ELF-1 (cell line): Measurements from ENCODE around the gene THSD4.

ENCODE experiments used
- DNase-seq: peaks from one replicate; pipeline ENCODE4 v3.0.0-alpha.2; 2016; ENCODE audit warnings: low read depth, low spot score

THSD4 gene

DNA sequence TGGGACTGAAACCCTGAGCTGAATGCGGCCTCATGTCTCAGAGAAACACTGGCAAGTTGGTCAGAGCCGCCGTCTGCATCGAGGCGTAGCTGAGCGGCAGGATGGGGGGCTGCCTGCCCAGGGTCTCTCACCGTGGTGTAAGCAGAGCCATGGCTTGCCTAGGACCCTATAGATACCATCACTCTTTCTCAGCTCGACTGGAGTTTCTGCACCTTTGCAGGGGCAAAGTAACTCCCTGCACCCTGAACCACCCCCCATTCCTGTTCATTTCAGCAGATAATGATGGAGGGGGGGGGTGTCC, 666.6 kb downstream of the THSD4 start:
- no peak for DNase-seq

GRCh38 chr15:71782422-71783165, 667.3 kb downstream of the THSD4 start:
- no peak for DNase-seq

GRCh38 chr15:71784719-71785118, 669.4 kb downstream of the THSD4 start:
- no peak for DNase-seq

GRCh38 chr15:71785996-71786395, 670.7 kb downstream of the THSD4 start:
- no peak for DNase-seq

DNA sequence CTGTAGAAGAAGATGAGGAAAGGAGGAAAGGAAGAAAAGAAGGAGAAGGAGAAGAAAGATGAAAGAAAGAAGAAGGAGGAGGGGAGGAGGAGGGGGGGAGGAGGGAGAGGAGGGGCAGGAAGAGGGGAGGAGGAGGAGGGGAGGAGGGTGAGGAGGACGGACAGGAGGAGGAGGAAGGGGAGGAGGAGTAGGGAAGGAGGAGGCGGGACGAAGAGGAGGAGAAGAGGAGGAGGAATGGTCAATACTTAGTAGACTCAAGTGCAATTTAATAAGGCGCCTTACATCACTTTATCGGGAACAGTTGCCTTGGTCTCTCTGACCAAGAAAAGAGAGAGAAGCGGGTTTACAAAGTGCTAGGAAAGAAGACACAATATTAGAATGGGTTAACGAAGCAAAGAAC, 671.4 kb downstream of the THSD4 start:
- DNase-seq: no peak

- no peak for DNase-seq
Observed at GRCh38 chr15:71788646-71789579, 673.6 kb downstream of the THSD4 start.

DNA sequence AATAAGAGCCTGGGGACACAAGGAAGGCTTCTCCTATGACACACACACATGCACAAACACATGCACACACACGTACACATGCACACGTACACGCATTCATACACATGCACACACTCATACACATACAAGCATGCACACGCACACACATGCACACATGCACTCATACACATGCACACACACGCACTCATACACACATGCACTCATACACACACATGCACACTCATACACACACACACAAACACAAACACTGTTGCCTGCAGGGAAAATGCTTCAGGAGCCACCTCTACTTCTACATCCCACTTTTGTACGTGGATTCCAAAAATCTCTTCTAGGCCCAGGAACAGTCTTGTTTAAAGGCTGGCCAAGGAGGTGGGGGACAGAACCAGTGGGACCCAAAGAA, 674.3 kb downstream of the THSD4 start:
- DNase-seq: no peak

- DNase-seq: no peak
Observed at GRCh38 chr15:71790081-71790480, 674.8 kb downstream of the THSD4 start.

DNA sequence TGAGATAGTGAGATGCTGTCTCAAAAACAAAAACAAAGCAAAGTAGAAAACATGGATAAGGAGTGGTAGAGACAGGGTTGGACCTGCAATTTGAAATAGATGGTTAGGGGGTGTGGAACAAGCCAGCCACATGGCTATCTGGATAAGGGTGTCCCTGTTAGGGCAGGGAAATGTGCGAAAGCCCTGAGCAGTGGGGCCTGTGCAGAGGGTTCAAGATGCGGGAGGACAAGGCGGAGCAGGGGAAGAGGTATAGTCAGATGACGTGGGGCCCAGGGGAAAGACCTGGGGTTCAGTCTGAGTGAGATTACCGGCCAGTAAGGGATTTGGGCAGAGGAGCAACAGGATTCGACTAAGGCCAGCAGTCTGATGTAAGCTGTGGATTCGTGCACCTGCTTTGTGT, 676.7 kb downstream of the THSD4 start:
- DNase-seq: no peak

GRCh38 chr15:71792521-71792920, 677.2 kb downstream of the THSD4 start:
- no peak for DNase-seq

DNA sequence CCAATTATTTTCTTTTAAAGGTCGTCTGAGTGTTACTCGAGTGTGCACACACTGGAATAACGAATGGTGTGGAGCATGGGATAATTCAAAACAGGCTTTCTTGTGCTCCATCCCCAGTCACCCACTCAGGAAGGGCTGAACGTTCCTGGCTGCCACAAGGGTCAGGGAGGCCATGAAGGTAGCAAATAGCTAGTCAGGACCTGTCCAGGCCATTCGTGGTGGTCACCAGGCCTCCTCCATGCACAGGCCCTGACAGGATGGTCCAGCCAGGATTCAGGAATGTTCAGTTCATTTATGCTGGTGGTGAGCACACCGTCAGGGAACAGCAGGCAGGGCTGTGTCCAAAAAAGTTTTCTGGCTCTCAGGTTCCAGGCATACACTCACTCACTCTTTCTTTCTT, 683.4 kb downstream of the THSD4 start:
- DNase-seq: no peak

DNA sequence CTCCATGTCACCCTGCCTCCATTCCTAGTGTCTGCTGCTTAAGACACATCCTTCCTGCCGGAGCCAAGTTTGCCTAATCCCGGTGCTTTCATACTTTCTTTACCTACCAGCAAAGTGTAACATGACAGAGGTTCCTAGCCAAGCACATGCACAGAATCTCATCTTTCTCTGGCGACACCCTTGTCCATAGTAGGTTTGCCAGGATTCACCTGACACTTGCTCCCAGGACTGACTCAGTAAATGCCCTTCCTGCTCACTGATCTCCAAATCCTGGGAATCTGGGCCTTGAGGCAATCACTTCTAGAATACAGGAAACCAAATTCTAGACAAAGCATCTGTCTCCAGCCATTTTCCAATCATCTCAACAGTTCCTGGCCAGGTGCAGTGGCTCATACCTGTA, 684.9 kb downstream of the THSD4 start:
- DNase-seq: no peak

- DNase-seq: peak; percentile 77
Observed at GRCh38 chr15:71800835-71801745, 685.8 kb downstream of the THSD4 start.

- no peak for DNase-seq
Observed at GRCh38 chr15:71801935-71802655, 686.8 kb downstream of the THSD4 start.

- DNase-seq: peak; percentile 87
Observed at GRCh38 chr15:71802770-71803169, 687.5 kb downstream of the THSD4 start.

GRCh38 chr15:71804226-71804625, 689.0 kb downstream of the THSD4 start:
- DNase-seq: no peak

DNA sequence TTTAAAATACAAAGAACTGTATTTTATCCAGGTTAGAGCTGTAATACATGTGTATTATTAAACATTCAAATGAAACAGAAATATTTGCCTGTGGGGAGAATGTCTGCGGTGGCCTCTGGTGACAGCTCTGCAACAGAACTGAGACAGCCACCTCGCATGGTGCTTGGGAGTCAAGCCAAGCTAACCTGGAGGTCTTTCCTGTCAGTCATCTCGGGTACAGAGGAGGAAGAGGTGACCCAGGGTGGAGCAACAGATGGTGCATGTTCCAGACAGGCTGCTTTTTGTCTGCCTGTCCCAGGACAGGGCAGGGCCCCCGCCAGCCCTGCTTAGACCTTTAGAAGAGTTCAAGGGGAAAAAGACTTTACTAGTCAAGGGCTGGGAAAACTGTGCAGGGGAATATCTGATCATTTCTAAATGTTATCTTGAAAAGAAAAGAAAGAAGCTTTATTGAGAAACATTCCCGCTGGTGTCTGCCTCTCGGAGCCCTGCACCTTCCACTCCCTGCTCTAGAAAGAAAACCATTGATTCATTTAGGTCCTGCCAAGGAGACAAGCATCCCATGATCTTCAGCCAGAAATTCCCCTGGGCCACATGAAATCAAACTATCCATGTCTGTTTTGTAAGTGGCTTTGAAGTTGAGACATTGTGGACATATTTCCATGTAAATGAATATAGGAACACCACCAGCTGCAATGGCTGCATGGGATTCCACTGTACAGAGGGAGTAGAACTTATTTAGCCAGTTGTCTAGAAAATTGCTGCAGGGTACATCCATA, 689.6 kb downstream of the THSD4 start:
- no peak for DNase-seq

- peak; percentile 77 for DNase-seq
Observed at GRCh38 chr15:71806452-71806931, 691.2 kb downstream of the THSD4 start.

- peak; percentile 60 for DNase-seq
Observed at GRCh38 chr15:71807125-71807629, 691.9 kb downstream of the THSD4 start.

- no peak for DNase-seq
Observed at GRCh38 chr15:71807691-71808091, 692.4 kb downstream of the THSD4 start.
